NOMO-1 treated with dmso at 0.1 percent for 144 hours (cell line): ENCODE measurements around the gene TBX2.

Source experiments
- DNase-seq: peaks from one replicate; lab custom pipeline; 2025; ENCODE audit not compliant: unreplicated experiment; lab: John Stamatoyannopoulos, UW

TBX2 gene

DNA sequence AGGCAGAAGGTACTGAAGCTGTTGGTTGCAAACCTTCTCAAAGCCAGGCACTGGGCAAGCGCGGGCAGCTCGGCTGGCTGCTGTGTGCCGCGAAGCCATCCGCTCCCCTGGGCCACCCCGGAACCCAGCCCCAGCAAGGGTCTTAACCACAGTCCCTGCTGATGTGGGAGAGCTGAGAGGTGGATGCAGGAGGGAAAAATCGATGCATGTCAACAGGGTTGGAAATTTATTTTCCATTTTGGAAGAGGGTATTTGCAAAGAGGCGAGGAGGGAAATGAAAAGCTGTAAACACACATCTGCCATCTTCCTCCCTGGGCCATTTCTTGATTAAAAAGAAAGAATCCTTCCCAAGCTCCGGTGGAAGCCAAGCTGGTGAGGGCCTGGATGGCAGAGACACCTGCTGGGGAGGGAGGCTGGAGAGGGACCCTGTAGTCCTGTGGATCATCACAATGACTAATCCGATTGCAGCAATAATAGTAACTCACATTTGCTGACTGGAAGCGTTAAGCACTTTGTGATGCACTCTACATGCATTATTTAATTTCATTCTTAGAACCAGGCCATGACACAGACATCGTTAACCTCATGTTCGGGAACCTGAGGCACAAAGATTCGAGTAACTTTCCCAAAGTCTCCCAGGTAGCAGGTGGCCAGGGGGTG lies 13.9 kb upstream of the TBX2 start:
- no peak for DNase-seq

DNA sequence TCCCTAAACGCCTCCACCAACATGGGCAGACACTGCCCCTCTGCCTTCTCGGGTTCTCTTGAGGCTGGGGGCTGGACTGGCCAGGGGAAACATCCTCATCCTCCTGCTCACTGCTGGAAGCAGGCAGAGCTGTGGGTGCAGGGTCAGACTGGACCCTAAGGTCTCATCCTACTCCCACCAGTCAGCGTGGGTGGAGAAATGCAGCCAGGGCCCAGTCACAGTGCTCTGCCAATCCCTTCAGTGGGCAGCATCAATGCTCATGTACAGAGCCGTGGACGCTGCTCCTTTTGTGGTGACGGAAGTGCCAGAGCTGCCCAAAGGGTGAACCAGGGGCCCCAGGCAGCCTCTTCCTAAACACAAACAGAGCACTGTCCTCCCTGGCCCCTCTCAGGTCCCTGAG lies 13.4 kb upstream of the TBX2 start:
- no peak for DNase-seq

DNA sequence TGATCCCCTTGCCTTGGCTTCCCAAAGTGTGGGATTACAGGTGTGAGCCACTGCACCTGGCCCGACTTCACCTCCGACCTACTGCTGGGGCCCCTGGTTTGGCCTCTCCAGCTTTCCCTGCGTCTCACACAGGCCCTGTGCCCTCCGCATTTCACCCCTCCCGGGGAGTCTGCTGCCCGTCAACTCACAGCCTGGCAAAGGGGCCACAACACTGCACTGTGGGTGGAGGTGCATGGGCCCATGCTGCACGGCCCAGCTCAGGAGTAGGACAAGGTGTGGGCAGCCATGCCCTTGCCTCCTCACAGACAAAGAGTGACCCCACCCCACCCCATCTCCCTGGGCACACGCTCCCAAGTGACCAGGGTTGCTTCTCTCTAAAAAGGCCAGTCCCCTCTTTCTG lies 12.6 kb upstream of the TBX2 start:
- no peak for DNase-seq

DNA sequence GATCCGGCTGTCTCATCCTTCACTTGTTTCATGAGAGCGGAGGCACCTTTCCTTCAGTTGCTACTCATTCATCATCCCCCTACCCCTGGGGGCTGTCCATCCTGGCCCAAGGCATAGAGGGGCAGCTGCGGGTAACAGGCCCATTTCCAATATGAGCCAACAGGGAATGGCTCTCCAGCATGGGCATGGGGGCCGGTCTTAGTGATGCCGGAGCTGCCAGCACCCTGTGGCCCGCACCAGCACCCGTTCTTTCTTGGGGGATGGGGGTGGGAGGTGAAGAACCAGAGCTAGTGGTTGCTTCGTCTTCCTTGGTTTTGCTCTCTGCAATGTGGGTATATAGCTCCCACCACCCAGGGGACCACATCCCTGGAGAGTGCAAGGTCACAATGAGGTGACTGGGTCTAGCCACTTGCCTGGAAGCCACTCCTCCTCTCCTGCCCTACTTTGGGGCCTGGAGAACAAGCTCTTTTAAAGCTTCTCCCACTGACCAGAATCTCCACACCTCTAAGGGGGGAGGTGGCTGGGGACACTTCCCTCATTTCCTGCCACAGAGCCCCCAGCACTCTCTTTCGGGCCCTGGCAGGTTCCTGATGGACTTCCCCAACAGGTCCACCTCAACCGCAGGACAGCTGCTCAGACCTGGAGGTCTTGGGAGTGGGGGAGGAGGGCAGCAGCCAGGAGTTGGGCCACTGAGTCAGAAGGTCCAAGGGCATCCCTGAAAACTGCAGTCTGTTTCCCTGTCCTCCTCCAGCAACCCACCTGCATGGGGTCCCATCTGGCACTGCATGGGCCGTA lies 11.9 kb upstream of the TBX2 start:
- no peak for DNase-seq

DNA sequence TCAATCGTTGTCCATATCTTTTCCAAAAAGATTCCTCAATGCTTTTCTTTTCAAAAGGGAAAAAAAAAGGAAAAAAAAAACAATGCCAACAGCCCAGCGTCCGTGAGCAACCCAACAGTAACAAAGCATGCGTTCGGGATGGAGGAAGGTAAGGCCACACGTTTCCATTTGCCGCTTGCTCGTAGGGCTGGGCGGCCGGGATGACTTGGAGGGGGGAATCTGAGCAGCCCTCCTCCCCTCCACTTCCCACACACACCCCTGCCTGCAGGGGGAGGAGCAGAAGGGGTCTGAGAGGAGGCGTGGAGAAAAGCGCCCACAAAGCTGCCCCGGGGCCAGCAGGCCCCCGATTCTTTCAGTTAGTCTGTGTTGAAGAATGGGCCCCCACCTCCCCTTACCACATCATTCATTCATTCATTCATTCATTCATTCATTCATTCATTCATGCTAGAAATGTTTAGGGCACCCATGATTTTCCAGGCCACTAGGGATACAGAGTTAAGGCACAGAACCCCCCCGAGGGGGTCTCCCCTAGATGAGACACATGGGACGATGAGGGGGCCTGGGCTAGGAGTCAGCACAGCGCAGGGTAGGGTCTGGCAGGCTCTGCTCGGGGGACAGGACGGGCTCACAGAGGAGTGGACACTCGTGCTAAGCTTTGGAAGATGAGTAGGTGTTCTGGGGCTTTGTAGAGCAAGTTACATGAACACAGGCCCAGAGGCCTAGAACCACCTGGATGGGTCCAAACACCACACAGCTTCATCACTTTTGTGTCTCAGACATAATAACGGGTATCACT lies 10.9 kb upstream of the TBX2 start:
- DNase-seq, result no peak

DNA sequence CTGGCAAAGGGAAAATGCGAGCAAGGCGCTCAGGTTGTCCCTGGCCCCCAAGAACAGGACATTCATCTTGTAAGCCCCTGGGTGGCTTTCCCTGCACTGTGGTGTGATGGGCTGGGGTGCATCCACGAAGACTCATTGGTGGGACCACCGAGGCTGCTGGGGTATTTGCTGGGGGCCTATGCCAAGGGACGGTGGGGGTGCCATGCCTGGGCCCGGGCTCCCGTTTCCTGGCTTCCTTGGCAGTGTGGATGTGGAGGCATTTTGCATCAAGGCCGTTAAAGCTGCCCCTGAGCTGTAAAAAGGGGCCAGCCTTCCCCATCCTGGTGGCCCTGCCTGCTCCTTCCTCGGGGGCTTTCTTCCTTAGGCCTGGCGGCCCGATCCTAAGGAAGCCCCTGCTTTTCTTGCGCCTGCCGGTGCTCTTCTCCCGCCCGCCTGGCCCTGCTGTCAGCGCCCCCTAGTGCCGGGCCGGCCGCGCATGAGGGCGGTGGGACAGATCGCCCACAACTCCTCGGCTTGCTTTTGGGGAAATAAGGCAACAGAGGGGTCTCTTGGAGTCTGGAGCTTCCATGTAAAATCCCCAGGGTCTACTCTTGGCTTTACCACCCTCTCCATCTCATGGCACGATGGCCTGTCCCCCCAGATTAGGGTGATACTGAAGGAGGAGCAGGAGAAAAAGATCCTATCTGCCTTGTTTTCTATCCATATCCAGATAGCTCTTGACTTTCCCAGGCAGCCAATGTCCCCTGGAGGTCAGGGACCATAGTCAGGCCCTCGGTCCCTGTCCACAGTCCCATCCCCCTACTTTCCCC lies 9.8 kb upstream of the TBX2 start:
- no peak for DNase-seq

DNA sequence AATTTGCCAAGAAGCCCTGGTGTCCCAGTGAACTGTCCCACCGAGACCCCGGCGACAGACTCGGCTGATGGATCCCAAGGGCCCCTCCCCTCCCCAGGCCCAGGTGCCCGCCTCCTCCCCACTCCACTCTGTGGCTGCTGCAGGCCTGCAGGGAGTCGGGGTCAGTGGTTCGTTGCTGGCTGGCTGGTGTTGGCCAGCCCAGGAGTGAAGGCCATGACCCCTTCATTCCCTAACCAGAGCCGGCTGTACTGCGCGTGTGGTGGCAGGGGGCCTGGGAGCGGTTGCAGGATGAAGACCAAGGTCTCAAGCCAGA lies 9.2 kb upstream of the TBX2 start:
- DNase-seq, result no peak

DNA sequence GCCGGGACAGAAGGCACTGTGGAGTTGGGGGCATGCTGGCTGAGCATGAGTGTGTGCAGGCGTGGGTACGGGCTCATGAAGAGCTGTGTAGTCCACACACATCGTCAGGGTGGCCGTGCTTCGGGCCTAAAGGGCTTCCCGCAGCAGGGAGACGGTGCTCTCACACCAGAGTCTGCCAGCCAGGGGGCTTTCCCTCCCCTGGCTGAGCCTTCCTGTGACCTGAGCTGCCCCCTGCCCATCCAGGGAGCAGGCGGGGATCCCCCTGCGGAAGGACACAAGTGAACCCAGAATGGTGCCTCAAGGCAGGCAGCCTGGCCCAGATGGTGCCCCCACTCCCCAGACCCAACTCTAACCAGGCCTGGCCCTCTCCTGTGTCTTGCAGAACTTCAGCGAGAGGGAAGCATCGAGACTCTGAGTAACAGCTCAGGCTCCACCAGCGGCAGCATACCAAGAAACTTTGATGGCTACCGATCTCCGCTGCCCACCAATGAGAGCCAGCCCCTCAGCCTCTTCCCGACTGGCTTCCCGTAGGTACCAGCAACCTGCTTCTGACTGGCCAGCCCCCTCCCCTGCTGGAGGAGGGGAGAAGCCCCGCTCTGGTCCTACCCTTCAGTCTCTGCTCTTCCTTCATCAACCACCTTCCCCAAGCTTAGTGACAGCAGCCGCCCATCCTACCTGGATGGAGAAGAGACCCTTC lies 7.9 kb upstream of the TBX2 start:
- DNase-seq, result no peak

DNA sequence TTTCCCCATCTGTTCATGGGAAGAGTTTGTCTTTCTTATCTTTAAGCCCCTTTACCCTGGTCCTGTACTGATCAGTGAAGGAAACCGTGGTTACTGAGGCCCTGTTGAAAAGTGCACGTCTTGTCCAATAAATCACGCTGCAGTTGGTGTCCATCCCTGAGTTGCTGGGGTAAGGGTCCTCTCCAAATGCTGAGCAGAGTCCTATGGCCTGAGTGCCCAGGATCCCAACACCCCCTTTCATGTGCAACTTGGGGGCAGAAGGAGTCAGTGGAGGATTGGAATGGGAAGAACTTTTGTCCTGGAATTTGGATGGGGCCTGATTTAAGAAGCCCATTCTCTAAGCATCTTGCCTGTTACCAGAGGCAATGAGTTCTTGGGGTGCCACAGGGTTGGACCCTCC lies 7.0 kb upstream of the TBX2 start:
- no peak for DNase-seq

DNA sequence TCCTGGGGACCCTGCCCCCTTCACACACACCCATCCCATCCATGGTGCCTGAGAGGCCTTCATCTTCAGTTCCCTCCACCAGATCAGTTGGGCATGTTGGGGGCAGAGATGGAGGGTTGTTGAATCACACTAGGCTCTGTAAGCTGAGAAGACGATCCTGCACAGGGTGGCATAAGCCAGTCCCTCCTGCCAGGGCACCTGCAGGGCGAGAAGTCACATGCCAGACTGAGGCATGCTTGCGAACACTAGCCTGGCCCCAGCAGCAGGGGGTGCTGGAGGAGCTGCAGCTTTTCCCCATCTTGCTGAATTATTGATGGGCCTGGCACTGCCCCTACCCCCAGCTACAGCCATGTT lies 6.1 kb upstream of the TBX2 start:
- no peak for DNase-seq

DNA sequence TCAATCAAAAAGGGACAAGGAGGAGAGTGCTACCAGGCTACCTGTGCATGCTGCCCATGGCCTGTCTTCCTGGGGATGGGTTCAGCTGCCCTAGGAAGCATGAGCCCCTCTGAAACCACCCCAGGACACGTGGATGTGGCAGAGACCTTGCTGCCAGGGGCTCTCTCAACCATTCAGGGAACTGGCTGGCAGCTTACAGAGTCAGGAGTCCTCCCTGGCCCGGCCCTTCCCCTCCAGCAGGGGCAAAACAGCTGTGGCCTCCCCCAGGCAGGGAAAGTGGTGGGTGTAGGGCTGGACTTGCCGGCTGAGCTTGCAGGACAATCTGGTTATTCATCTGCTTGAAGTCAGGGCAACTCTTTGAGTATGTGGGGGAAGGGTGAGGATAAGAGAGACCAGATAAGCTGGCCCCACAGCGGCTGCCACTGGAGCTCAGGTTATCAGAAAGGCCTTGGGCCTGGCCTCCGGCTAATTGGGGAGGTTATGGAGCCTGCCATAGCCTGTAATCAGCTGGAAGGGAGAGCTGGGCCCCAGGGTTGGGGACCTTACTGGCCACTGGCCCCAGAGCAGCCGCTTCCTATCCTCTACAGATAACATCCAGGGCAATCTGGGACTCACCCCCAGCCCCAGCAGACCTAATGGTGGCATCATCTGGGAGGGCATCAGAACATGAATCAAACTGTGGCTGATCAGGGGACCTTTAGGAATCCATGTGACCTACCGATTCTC lies 5.6 kb upstream of the TBX2 start:
- no peak for DNase-seq

DNA sequence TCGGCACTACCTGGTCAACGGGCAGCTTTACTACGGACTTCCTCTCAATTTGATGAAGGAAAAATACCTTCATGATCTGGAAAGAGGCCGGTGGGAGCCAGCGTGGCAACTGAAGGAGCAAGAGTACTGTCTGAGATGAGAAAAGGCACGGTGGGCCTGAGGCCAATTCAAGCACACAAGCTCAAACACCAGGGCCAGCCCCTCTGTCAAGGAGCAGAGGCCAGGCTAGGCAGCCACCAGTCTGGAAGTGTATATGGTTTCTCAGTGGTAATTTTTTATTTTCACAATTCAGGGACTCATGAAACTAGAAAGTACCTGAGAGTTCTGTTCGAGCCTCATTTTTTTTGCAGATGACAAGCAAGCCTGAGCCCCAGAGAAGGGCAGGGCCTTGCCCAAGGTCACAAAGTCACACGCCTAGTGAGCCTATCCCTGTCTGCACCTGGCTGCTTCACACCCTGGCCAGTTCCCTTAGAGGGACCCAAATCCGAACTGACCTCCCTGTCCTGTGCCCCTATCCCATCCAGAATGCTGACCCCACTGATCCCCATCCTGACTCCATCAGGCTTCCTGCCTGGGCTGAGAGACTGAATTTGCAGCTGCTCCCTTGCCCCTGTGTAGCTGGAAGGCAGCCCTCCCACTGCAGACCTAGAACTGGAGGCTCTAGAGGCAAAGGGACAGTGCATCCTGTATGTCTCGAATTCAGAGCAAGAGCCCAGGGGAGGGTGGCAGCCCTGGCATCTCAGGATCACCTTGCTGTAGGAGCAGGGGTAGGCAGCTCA lies 4.8 kb upstream of the TBX2 start:
- no peak for DNase-seq

DNA sequence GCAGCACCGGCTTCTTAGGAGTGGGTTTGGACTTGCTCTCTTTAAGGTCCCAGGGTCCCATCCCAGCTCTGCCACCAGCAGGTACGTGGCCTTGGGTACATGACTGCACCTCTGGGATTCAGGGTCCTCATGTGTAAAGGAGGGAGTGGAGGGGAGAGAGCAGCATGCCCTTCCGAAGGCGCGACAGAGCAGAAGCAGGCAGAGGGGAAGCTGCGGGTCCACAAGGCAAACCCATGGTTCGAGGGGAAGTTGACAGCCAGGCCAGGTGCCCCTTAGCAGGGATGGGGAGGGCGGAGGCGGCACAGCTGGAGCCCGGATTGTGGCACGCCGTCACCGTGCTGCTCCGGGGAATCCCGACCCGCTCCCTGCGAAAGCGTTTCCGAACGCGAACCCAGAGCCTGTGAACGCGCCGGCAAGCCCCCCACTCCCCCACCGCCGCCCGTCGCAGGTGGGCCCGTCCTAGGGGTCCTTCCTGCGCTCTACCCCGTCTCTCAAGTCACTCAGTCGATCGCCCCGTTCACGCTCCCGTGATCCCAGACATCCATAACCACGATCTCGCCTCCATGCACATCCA lies 4.1 kb upstream of the TBX2 start:
- DNase-seq, result no peak

DNA sequence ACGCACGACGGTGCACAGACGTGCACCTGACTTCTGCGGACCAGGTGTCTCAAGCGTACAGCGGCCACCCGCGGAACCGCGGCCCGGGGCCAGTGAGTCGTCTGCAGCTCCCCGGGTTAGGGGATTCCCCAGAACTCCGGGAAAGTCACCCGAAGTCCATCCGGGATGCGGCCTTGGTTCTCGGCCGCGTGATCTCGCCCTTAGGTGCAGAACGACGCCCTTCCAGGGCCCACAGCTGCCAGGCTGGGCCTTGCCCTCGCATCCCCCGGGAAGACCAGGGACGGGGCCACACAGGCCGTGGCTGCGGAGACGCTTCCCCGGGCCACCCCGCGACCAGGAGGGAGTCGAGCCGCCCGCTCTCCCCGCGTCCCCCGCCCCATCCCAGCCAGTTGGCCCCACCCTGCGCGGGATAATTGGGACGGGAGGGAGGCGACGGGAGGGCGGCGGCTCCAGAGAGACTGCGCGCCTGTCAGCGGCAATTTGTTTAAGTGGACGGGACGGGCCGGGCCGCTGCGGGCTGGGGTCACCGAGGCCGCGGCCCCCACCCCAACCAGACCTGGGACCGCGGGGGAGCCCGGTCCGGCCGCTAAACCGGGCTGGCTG lies 3.6 kb upstream of the TBX2 start:
- no peak for DNase-seq

DNA sequence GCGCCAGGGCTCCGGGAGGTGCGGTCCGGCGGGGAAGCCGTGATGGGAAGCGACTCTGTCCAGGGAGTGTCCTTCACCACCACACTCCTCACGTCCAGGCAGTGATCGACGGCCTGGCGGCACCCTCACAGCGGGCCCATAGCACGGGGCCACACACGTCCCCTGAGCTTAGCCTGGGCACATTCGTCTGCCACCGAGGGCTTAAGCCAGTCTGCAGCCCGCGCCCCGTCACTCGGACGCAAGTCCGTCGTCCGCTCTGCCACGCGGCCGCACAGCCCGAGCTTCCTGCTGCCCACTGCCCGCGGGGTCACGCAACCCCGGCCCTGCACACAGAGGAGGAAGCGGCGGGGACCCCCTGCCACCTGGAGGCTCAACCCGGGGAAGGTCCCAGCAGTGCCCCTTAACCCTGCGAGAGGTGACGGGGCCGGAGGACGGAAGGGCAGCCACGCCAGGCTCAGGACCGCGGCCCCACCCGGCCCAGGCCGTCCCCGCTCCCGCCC lies 3.0 kb upstream of the TBX2 start:
- DNase-seq, result no peak

DNA sequence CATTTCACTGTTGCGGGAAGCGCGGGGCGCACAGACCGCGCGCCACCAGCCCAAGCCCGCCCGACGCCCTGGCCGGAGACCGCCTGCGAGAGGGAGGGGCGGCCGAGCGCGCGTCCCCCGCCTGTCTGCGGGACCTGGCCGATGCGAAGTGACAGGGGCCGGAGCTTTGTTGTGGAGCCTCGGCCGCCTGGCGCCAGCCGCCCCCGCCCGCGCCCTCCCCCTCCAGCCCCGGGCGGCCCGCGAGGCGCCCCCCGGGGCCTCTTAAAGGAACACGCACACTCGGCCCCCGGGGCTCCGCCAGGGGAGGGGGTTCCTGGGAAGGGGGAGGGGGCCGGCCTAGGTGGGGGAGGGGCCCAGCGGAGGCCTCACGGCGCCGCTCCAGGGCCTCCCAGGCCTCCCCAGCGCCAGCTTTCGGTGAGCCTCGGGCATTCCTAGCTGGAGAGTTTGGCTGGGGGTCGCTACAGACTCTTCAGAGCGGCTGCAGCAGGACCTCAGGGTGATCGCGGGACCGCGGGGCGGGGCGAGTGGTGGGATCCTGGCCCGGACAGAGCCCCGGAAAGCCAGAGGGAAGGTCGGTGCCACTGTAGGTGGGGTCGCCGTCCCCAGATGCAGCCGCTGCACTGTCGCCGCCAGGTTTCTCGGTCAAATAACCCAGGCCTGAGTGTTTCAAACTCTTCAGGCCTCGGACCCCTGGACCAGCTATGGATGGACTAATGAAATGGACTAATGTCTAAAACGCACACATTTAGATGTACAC lies 2.4 kb upstream of the TBX2 start:
- DNase-seq, result no peak

DNA sequence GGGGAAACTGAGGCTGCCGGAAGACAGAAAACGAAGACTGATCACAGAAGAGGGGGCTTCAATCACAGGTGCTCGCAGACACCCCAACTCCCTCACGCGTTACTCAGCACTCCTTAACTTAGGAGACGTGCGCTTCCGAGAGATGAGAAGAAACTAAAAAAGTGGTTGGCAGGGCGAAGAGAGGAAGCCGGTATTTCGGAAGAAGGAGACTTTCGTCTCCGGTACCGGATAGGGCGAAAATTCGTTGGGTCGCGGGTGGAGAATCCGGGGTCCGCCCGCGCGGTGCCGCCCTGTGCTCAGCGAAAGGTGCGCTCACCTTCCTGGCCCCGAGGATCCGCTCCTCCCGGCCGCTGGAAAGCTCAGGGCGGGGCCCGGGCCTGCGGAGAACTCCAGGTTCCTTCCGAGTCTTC lies 917 bp upstream of the TBX2 start:
- DNase-seq, result no peak
